ENCODE results near the gene INPP5K.

DNA sequence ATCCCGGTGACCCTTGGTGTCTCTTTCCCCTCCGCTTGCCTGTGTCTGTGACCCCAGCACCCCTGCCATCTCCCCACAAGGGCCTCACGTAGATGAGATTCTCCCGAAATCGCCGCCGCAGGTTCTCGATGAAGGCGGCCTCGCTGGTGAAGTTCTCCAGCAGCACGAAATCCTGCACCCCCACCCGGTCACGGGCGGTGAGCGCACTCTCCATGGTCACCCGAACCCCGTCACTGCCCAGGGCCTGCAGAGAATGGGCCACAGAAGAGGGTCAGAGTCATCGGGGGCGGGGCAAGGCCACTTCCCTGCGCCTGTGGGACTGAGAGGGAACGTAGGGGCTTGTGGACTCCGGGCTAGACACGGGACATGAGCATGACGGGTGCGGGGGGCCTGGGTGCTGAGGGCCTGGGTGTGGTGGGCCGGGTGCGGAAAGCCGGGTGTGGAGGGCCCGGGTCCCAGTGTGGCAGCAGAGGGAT lies 32.3 kb downstream of the INPP5K start:
- TF ChIP-seq CTCF (IDR thresholded peaks at IDR 0.05) (no peak), POLR2AphosphoS5 (IDR thresholded peaks at IDR 0.05) (no peak), POLR2A (IDR thresholded peaks at IDR 0.05) (no peak), EP300 (IDR thresholded peaks at IDR 0.05) (no peak)
